H9 (cell line): ENCODE data around the gene RSAD1. TPM values are rescaled to one million over a fixed set of nuclear protein-coding genes. Genes with fewer than 3 reads are reported as not detected.

Experiments
- DNase-seq: peaks from one replicate; pipeline ENCODE4 v3.0.0-alpha.2; 2017
- H2AFZ ChIP-seq: one replicate; pipeline ENCODE4 v1.6.1; 2013; ENCODE audit warnings: mild to moderate bottlenecking, low read length, control low read depth, moderate library complexity
- H2AK5ac ChIP-seq: 2 replicates; pipeline ENCODE4 v1.6.1; 2013; ENCODE audit warnings: low read length, control low read depth, mixed read lengths; ENCODE audit not compliant: insufficient read length
- H2BK120ac ChIP-seq: one replicate; pipeline ENCODE4 v1.6.1; 2013; ENCODE audit warnings: low read depth, mild to moderate bottlenecking, low read length, control low read depth, inconsistent platforms; ENCODE audit not compliant: poor library complexity, severe bottlenecking
- H2BK12ac ChIP-seq: 2 replicates; pipeline ENCODE4 v1.6.1; 2013; ENCODE audit warnings: low read length, control low read depth, mixed read lengths, low read depth; ENCODE audit not compliant: insufficient read length
- H2BK15ac ChIP-seq: 2 replicates; pipeline ENCODE4 v1.6.1; 2013; ENCODE audit warnings: low read depth, low read length, control low read depth
- H2BK20ac ChIP-seq: one replicate; pipeline ENCODE4 v1.6.1; 2013; ENCODE audit warnings: low read depth, mild to moderate bottlenecking, low read length, control low read depth, inconsistent platforms; ENCODE audit not compliant: poor library complexity, severe bottlenecking
- H2BK5ac ChIP-seq: 2 replicates; pipeline ENCODE4 v1.6.1; 2013; ENCODE audit warnings: low read length, control low read depth, mixed read lengths; ENCODE audit not compliant: insufficient read length
- H3K14ac ChIP-seq: 2 replicates; pipeline ENCODE4 v1.6.1; 2013; ENCODE audit warnings: low read length, control low read depth; ENCODE audit not compliant: insufficient read depth
- H3K18ac ChIP-seq: 2 replicates; pipeline ENCODE4 v1.6.1; 2013; ENCODE audit warnings: low read depth, mild to moderate bottlenecking, mixed read lengths, low read length, control low read depth; ENCODE audit not compliant: insufficient read length
- H3K23ac ChIP-seq: 2 replicates; pipeline ENCODE4 v1.6.1; 2013; ENCODE audit warnings: low read length, control low read depth, mixed read lengths, low read depth; ENCODE audit not compliant: insufficient read length
- H3K23me2 ChIP-seq: 2 replicates; pipeline ENCODE4 v1.6.1; 2013; ENCODE audit warnings: low read depth, mild to moderate bottlenecking, mixed read lengths, low read length, control low read depth; ENCODE audit not compliant: insufficient read length, poor library complexity, severe bottlenecking
- H3K27ac ChIP-seq: 2 replicates; pipeline ENCODE4 v1.5.1; 2013; ENCODE audit warnings: low read length, control low read depth, mixed read lengths, low read depth; ENCODE audit not compliant: insufficient read length
- H3K27me3 ChIP-seq: 2 replicates; pipeline ENCODE4 v1.6.1; 2013; ENCODE audit warnings: low read length, control low read depth, inconsistent platforms; ENCODE audit not compliant: insufficient read depth
- H3K4ac ChIP-seq: 2 replicates; pipeline ENCODE4 v1.6.1; 2013; ENCODE audit warnings: low read depth, mild to moderate bottlenecking, control low read depth, inconsistent platforms, low read length, moderate library complexity
- H3K4me1 ChIP-seq: 2 replicates; pipeline ENCODE4 v1.6.1; 2013; ENCODE audit warnings: low read length, control low read depth, inconsistent platforms; ENCODE audit not compliant: insufficient read depth
- H3K4me2 ChIP-seq: 2 replicates; pipeline ENCODE4 v1.6.1; 2013; ENCODE audit warnings: low read length, control low read depth, mixed read lengths; ENCODE audit not compliant: insufficient read length, insufficient read depth
- H3K56ac ChIP-seq: 2 replicates; pipeline ENCODE4 v1.6.1; 2013; ENCODE audit warnings: low read depth, mild to moderate bottlenecking, mixed read lengths, low read length, control low read depth; ENCODE audit not compliant: insufficient read length
- H3K79me1 ChIP-seq: 2 replicates; pipeline ENCODE4 v1.6.1; 2013; ENCODE audit warnings: low read depth, mild to moderate bottlenecking, moderate library complexity, low read length, control low read depth, inconsistent platforms; ENCODE audit not compliant: insufficient read depth, poor library complexity, severe bottlenecking
- H3K79me2 ChIP-seq: 2 replicates; pipeline ENCODE4 v1.6.1; 2013; ENCODE audit warnings: low read length, control low read depth, inconsistent platforms; ENCODE audit not compliant: insufficient read depth
- H3K9ac ChIP-seq: 2 replicates; pipeline ENCODE4 v1.6.1; 2013; ENCODE audit warnings: low read length, control low read depth, mixed read lengths; ENCODE audit not compliant: insufficient read length; ENCODE audit errors: extremely low read depth
- H3K9me3 ChIP-seq: one replicate; pipeline ENCODE4 v1.6.1; 2013; ENCODE audit warnings: low read depth, low read length, inconsistent platforms; ENCODE audit not compliant: control insufficient read depth
- H3T11ph ChIP-seq: one replicate; pipeline ENCODE4 v1.6.1; 2013; ENCODE audit warnings: mild to moderate bottlenecking, low read length, control low read depth, inconsistent platforms
- H4K20me1 ChIP-seq: one replicate; pipeline ENCODE4 v1.6.1; 2013; ENCODE audit not compliant: control insufficient read depth, insufficient read length, insufficient read depth
- H4K5ac ChIP-seq: 2 replicates; pipeline ENCODE4 v1.6.1; 2013; ENCODE audit warnings: low read depth, mild to moderate bottlenecking, mixed read lengths, low read length, control low read depth; ENCODE audit not compliant: insufficient read length
- H4K8ac ChIP-seq: replicated peaks from 2 replicates; pipeline ENCODE4 v1.6.1; 2013; ENCODE audit warnings: low read length, control low read depth, mixed read lengths, low read depth; ENCODE audit not compliant: insufficient read length
- H4K91ac ChIP-seq: 2 replicates; pipeline ENCODE4 v1.6.1; 2013; ENCODE audit warnings: low read depth, mild to moderate bottlenecking, moderate library complexity, mixed read lengths, low read length, control low read depth; ENCODE audit not compliant: insufficient read length
- H3K27ac Mint-ChIP-seq, 3 experiments: 2 replicates in 2 of 3; 3 replicates in 1 of 3; pipeline ENCODE4 v1.8.0; 2020 to 2021; ENCODE audit warnings: mixed read lengths in 3 of 3, mild to moderate bottlenecking in 1 of 3, moderate library complexity in 1 of 3
- H3K27me3 Mint-ChIP-seq: 2 replicates; pipeline ENCODE4 v1.8.0; 2021; ENCODE audit warnings: low read depth, mild to moderate bottlenecking, moderate library complexity, mixed read lengths
- H3K36me3 Mint-ChIP-seq, 3 experiments: 2 replicates in 2 of 3; 3 replicates in 1 of 3; pipeline ENCODE4 v1.8.0; 2020 to 2021; ENCODE audit warnings: low read depth in 3 of 3, mixed read lengths in 3 of 3; ENCODE audit not compliant: insufficient read depth in 1 of 3
- H3K4me1 Mint-ChIP-seq, 2 experiments: 2 replicates each; pipeline ENCODE4 v1.8.0; 2020; ENCODE audit warnings: mixed read lengths in 2 of 2
- H3K4me3 Mint-ChIP-seq, 2 experiments: 2 replicates in 1 of 2; 3 replicates in 1 of 2; pipeline ENCODE4 v1.8.0; 2020 to 2021; ENCODE audit warnings: mild to moderate bottlenecking in 2 of 2, mixed read lengths in 2 of 2, moderate library complexity in 1 of 2
- H3K9me3 Mint-ChIP-seq, 2 experiments: 2 replicates in 1 of 2; 3 replicates in 1 of 2; pipeline ENCODE4 v1.8.0; 2020; ENCODE audit warnings: mild to moderate bottlenecking in 2 of 2, mixed read lengths in 2 of 2, moderate library complexity in 1 of 2
- CTCF ChIP-seq: fragments of 200-600 bp; sonication (generic); conservative IDR thresholded peaks from 3 replicates; pipeline ENCODE4 v1.8.0; 2021; ENCODE audit warnings: antibody characterized with exemption, mild to moderate bottlenecking
- WGBS: extraction: QIAGEN DNeasy Blood & Tissue Kit; methylation state at CpG from one replicate; pipeline ENCODE4 v1.1.7; 2013; ENCODE audit warnings: missing lambda C conversion rate, low lambda C conversion rate, mixed read lengths; ENCODE audit not compliant: insufficient read length; ENCODE audit errors: extremely low coverage; 5-methylcytosine and 5-hydroxymethylcytosine counted together
- total RNA-seq: library from RNA; stranded (reverse); gene quantifications from 2 replicates; pipeline ENCODE4 v1.2.1, GENCODE V29; 2021

RSAD1 gene
- total RNA-seq, 1 experiment from 2014 or later, result 27.9 TPM

DNA sequence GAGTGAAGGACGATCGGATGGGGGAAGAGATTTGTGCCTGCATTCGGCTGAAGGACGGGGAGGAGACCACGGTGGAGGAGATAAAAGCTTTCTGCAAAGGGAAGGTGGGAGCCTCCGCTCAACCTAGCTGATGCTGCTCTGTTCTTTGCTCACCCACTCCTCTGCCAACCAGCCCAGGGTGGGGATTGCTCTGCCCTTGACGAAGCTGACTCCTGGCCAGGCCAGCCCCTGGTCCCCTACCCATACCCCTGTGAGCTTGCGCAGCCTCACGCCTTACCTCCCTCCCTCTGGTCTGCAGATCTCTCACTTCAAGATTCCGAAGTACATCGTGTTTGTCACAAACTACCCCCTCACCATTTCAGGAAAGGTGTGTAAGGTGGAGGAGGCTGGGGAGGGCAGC lies 4.8 kb upstream of the RSAD1 start:
- Histone ChIP-seq H3K79me2 (no peaks in the 10 kb centered on the region), H4K91ac (no peak overlapping the region), H3K4me2 (no peak overlapping the region), H3K56ac (no peak overlapping the region), H3K14ac (no peak overlapping the region), H2BK15ac (no peak overlapping the region), H4K5ac (no peak overlapping the region), H3T11ph (no peak overlapping the region), H3K9ac (no peak overlapping the region), H2BK120ac (no peak overlapping the region), H3K79me1 (no peaks in the 10 kb centered on the region), H3K23ac (no peak overlapping the region), H3K18ac (no peak overlapping the region), H2AK5ac (no peak overlapping the region), H4K8ac (no peak overlapping the region), H3K23me2 (no peaks in the 10 kb centered on the region), H4K20me1 (no peaks in the 10 kb centered on the region), H2BK20ac (no peak overlapping the region), H2BK5ac (no peak overlapping the region), H3K27ac (no peak overlapping the region), H3K9me3 (no peaks in the 10 kb centered on the region), H3K4me1 (no peaks in the 10 kb centered on the region), H2AFZ (no peak overlapping the region), H3K4ac (no peak overlapping the region), H2BK12ac (no peak overlapping the region), H3K27me3 (peaks cover 2% of the 10 kb centered on the region; the same call in 1 of the 2 replicates)
- Mint-ChIP-seq H3K4me3 (no peak overlapping the region), H3K27ac (no peak overlapping the region; a peak in 1 of 7 replicates), H3K9me3 (no peaks in the 10 kb centered on the region), H3K27me3 (peaks cover 30% of the 10 kb centered on the region), H3K36me3 (peaks cover 0 to 2% (median 0%) of the 10 kb centered on the region in 3 experiments; a peak in 3 of 7 replicates), H3K4me1 (peaks cover 6 to 23% of the 10 kb centered on the region in 2 experiments)
- no peak for DNase-seq
- TF ChIP-seq CTCF, result no peak
- no CpG with 5 or more reads among the region's 11 CpGs for WGBS
